Measurements from ENCODE around the gene CDON. TPM values are rescaled to one million over a fixed set of nuclear protein-coding genes. Genes with fewer than 3 reads are reported as not detected.

The CDON gene
- total and polyA plus RNA-seq, 9 of the 15 experiments (the other 6 are each of a cell fraction or from before 2014, with no cell fraction given), result 0.08 to 0.64 (median 0.40) TPM

DNA sequence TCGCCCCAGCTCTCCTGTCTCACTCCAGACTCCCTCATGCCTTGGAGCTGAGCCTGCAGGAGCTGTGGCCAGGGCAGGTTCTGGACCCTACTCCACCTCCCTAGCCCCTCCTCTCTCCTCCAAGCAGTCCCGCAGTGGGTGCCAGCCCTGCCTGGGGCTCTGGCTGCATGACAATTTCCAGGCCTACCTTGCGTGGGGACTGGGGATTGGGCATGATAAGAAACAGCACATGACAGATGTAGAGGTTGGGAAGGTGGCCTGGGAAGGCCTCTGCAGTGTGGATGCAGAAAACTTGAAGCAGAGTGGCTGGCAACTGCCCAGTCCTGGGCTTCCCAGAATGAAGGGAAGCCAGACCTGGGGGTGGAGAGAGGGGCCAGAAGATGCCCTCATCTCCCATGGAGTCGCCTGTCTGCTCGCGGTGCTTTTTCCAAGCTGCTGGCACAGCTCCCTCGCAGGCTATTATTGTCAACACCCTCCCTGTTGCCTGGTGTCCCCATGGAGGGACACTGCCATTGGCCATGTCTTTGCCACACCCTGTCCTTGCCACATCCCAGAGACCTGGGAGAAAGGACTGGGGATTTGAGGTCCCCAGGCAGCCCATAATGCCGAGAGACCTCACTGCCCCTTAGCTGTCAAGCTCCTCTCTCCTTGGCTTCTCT lies 48.9 kb upstream of the CDON start:
- BruUV-seq (replicated peaks), result no TSS peak
- TF ChIP-seq HDAC3 (IDR thresholded peaks at IDR 0.05; ENCODE audit: borderline replicate concordance, partially characterized antibody), result no peak
- TF ChIP-seq, protein P1, sequence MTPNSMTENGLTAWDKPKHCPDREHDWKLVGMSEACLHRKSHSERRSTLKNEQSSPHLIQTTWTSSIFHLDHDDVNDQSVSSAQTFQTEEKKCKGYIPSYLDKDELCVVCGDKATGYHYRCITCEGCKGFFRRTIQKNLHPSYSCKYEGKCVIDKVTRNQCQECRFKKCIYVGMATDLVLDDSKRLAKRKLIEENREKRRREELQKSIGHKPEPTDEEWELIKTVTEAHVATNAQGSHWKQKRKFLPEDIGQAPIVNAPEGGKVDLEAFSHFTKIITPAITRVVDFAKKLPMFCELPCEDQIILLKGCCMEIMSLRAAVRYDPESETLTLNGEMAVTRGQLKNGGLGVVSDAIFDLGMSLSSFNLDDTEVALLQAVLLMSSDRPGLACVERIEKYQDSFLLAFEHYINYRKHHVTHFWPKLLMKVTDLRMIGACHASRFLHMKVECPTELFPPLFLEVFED (CRISPR knock-in tag; conservative IDR thresholded peaks at IDR 0.05), result no peak
- TF ChIP-seq ZNF766 (CRISPR knock-in tag; conservative IDR thresholded peaks at IDR 0.05), result no peak
- TF ChIP-seq U2AF2 (optimal IDR thresholded peaks at IDR 0.05; ENCODE audit: low read depth, low read length), result no peak
- no peak for TF ChIP-seq PML (IDR thresholded peaks at IDR 0.05; ENCODE audit: low read length)
- TF ChIP-seq C11orf30 (IDR thresholded peaks at IDR 0.05; ENCODE audit: low read depth), result no peak
- no peak for TF ChIP-seq GATAD2A (IDR thresholded peaks at IDR 0.05)
- TF ChIP-seq, protein P2, sequence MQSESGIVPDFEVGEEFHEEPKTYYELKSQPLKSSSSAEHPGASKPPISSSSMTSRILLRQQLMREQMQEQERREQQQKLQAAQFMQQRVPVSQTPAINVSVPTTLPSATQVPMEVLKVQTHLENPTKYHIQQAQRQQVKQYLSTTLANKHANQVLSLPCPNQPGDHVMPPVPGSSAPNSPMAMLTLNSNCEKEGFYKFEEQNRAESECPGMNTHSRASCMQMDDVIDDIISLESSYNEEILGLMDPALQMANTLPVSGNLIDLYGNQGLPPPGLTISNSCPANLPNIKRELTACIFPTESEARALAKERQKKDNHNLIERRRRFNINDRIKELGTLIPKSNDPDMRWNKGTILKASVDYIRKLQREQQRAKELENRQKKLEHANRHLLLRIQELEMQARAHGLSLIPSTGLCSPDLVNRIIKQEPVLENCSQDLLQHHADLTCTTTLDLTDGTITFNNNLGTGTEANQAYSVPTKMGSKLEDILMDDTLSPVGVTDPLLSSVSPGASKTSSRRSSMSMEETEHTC (IDR thresholded peaks at IDR 0.05), result no peak
- no peak for TF ChIP-seq KDM4B (IDR thresholded peaks at IDR 0.05; ENCODE audit: borderline replicate concordance in 2 of 2, low read depth in 1 of 2)
- TF ChIP-seq SOX6 (IDR thresholded peaks at IDR 0.05), result no peak
- Histone ChIP-seq H3K79me2 (ENCODE audit: control insufficient read depth, insufficient read depth, low read length) (no peaks in the 10 kb centered on the region), H2AFZ (ENCODE audit: low read depth, low read length) (no peak overlapping the region), H3K4me1 (replicated peaks in 1 of 2; ENCODE audit: control insufficient read depth in 2 of 2, insufficient read depth in 2 of 2, low read length in 2 of 2) (no peaks in the 10 kb centered on the region), H3K36me3 (ENCODE audit: control insufficient read depth, insufficient read depth, low read length) (no peaks in the 10 kb centered on the region), H3K9me3 (replicated peaks; ENCODE audit: control insufficient read depth, insufficient read depth, low read depth, low read length) (no peaks in the 10 kb centered on the region), H3K9me1 (ENCODE audit: control insufficient read depth, insufficient read depth, low read length) (peaks cover 2% of the 10 kb centered on the region), H3K4me3 (no peak overlapping the region), H3K27me3 (ENCODE audit: control insufficient read depth in 2 of 2, insufficient read depth in 2 of 2, low read length in 2 of 2) (peaks cover 21 to 65% of the 10 kb centered on the region in 2 experiments; a peak in 4 of 5 replicates), H3K27ac (ENCODE audit: extremely low read depth, low read depth, low read length) (no peak overlapping the region), H3K4me2 (ENCODE audit: insufficient read depth, low read length) (no peak overlapping the region), H4K20me1 (replicated peaks; ENCODE audit: control insufficient read depth, insufficient read depth, low read length) (peaks cover 3% of the 10 kb centered on the region), H3K9ac (ENCODE audit: insufficient read depth in 1 of 2, low read depth in 2 of 2, low read length in 2 of 2) (no peak overlapping the region)
- intact Hi-C loops (cut with micrococcal nuclease), result no loop called here
- POLR2A ChIA-PET, result no interaction called here
- CTCF ChIA-PET (ENCODE audit: low intra/inter-chr PET ratio), result no interaction called here
- FAIRE-seq, result no peak
- WGBS (ENCODE audit: insufficient coverage, low coverage, missing lambda C conversion rate), result 0% methylated on average over 8 of the region's 8 CpGs
- in situ Hi-C loops (cut with MboI), result no loop called here
- no peak for ATAC-seq
- DNase-seq (ENCODE audit: extremely low read depth in 1 of 4, low spot score in 3 of 4), result no peak
